Psoas muscle (tissue), 8 donors: ENCODE results near the gene DIP2C. TPM values are rescaled to one million over a fixed set of nuclear protein-coding genes. Genes with fewer than 3 reads are reported as not detected.

Source experiments
- ATAC-seq, 4 donors: fragments of 200-7000 bp; cut with Tn5 transposase; one replicate each; pipeline ENCODE4 v1.9.1; 2020; ENCODE audit warnings: moderate library complexity in 3 of 4, mild to moderate bottlenecking in 2 of 4
- DNase-seq, 2 donors: peaks; one replicate each; pipeline ENCODE4 v3.0.0-alpha.2; 2020
- H3K27ac ChIP-seq: fragments of 200-600 bp; one replicate; pipeline ENCODE4 v1.8.0; 2022
- H3K27me3 ChIP-seq, 3 donors: fragments of 200-600 bp in 1 of 3; one replicate each; pipeline versions ENCODE4 v1.6.1 to v1.8.0; 2013 to 2022; ENCODE audit warnings: low read length in 2 of 3, mild to moderate bottlenecking in 2 of 3, moderate library complexity in 1 of 3; ENCODE audit not compliant: insufficient read depth in 3 of 3
- H3K36me3 ChIP-seq, 2 donors: fragments of 200-600 bp in 1 of 2; one replicate each; pipeline versions ENCODE4 v1.6.1 to v1.8.0; 2013 to 2022; ENCODE audit warnings: low read depth in 1 of 2, mild to moderate bottlenecking in 1 of 2, moderate library complexity in 1 of 2; ENCODE audit not compliant: insufficient read depth in 1 of 2
- H3K4me1 ChIP-seq: fragments of 200-600 bp; one replicate; pipeline ENCODE4 v1.8.0; 2022
- H3K4me3 ChIP-seq: fragments of 200-600 bp; one replicate; pipeline ENCODE4 v1.8.0; 2022; ENCODE audit warnings: mild to moderate bottlenecking
- H3K9me3 ChIP-seq: fragments of 200-600 bp; one replicate; pipeline ENCODE4 v1.8.0; 2022
- CTCF ChIP-seq: fragments of 200-600 bp; IDR thresholded peaks from one replicate; pipeline ENCODE4 v1.8.0; 2022; ENCODE audit warnings: antibody characterized with exemption
- WGBS, 3 donors: extraction: QIAGEN DNeasy Blood & Tissue Kit; methylation state at CpG; one replicate each; pipeline versions ENCODE4 v1.1.6 to v1.1.7; 2013; 5-methylcytosine and 5-hydroxymethylcytosine counted together
- intact Hi-C, 2 donors: fragments of 100-400 bp; cut with DNase I; formaldehyde crosslinking; loops; one replicate each; pipeline versions ENCODE4 v1.11.0 to v1.14.2; 2022
- polyA plus RNA-seq, 3 donors: library from polyadenylated mRNA; stranded (reverse); fragments of 200-250 nt; gene quantifications; one replicate each; pipeline ENCODE4 v1.2.3, GENCODE V29; 2013
- total RNA-seq, 4 donors: library from RNA; stranded (reverse); fragmentation: NEBNext Ultra II Directional in 2 of 4; extraction: Animal tissue kit (Norgen Biotek cat#: 25700) in 2 of 4; gene quantifications; one replicate each; pipeline versions ENCODE4 v1.2.1 to v1.2.4, GENCODE V29; 2021 to 2023
- donor health status: healthy with polysubstance abuse.
- donor health status: DM: no; HTN: no; CAD: no; lungs with moderate emphysema.
- donor health status: Bipolar disorder and iron deficiency.
- donor health status: healthy.
- donor health status: DM: yes; HTN: yes; CAD: no.
- donor health status: DM: no; HTN: no; CAD: no.
- donor health status: DM: no; HTN: no; CAD: no.
- donor health status: DM: yes; HTN: yes; CAD: no.

Gene DIP2C
- total and polyA plus RNA-seq, 7 donors = 7.7 to 32.0 (median 25.0) TPM

- Histone ChIP-seq H3K36me3 (no peaks in the 10 kb centered on the region), H3K4me1 (peaks cover 79% of the 10 kb centered on the region), H3K9me3 (no peaks in the 10 kb centered on the region), H3K27me3 (no peaks in the 10 kb centered on the region), H3K4me3 (no peak overlapping the region), H3K27ac (peak overlapping the region; percentile 81)
- 94 to 97% (median 95%) methylated on average over 10 of the region's 10 CpGs for WGBS, 3 donors
- intact Hi-C loops = loop anchor here in 1 of 2 donors (10.0 kb wide), 1 partner anchor 167 kb away; no protein-coding TSS in a partner anchor
- ATAC-seq (no peak), DNase-seq (peak in 1 of 2 donors; percentile 26)
- no peak for TF ChIP-seq CTCF
These were observed 72.0 kb downstream of the DIP2C start for GRCh38 chr10:617471-617870.

- intact Hi-C loops = loop anchor here in 1 of 2 donors (2.0 to 10.0 kb wide), 2 partner anchors 27 to 169 kb away; no protein-coding TSS in a partner anchor
These were observed 73.8 kb downstream of the DIP2C start for GRCh38 chr10:615583-616152.

GRCh38 chr10:614790-615582 is 74.5 kb downstream of the DIP2C start:
- ATAC-seq (peak; percentile 17 to 67 (median 62)), DNase-seq (peak; percentile 65 to 79)
- Histone ChIP-seq H3K27me3 (no peaks in the 10 kb centered on the region), H3K4me1 (peaks cover 72% of the 10 kb centered on the region), H3K27ac (no peak overlapping the region), H3K4me3 (no peak overlapping the region), H3K9me3 (no peaks in the 10 kb centered on the region), H3K36me3 (no peaks in the 10 kb centered on the region)
- no peak for TF ChIP-seq CTCF
- intact Hi-C loops = loop anchor here in 1 of 2 donors (2.0 to 10.0 kb wide), 2 partner anchors 26 to 170 kb away; no protein-coding TSS in a partner anchor
- WGBS, 3 donors = 55 to 69% (median 64%) methylated on average over 23 of the region's 23 CpGs

More at GRCh38 chr10:615583-616152, 73.8 kb downstream of the DIP2C start:
- H3K9me3 ChIP-seq = no peaks in the 10 kb centered on the region
- peaks cover 72% of the 10 kb centered on the region for H3K4me1 ChIP-seq
- H3K27me3 ChIP-seq = no peaks in the 10 kb centered on the region
- no peak for ATAC-seq
- no peak for DNase-seq
- no peak for TF ChIP-seq CTCF
- WGBS, 3 donors = 83 to 89% (median 87%) methylated on average over 13 of the region's 13 CpGs
- no peak overlapping the region for H3K4me3 ChIP-seq
- H3K36me3 ChIP-seq = no peaks in the 10 kb centered on the region
- no peak overlapping the region for H3K27ac ChIP-seq

GRCh38 chr10:614139-614711 is 75.2 kb downstream of the DIP2C start:
- peaks cover 67% of the 10 kb centered on the region for H3K4me1 ChIP-seq

More at GRCh38 chr10:614139-614711, 75.2 kb downstream of the DIP2C start:
- Histone ChIP-seq H3K9me3 (no peaks in the 10 kb centered on the region), H3K4me3 (no peak overlapping the region), H3K27ac (no peak overlapping the region), H3K27me3 (no peaks in the 10 kb centered on the region), H3K36me3 (no peaks in the 10 kb centered on the region)
- intact Hi-C loops = loop anchor here in 1 of 2 donors (2.0 to 10.0 kb wide), 2 partner anchors 25 to 171 kb away; no protein-coding TSS in a partner anchor
- DNase-seq = no peak
- TF ChIP-seq CTCF = no peak
- no peak for ATAC-seq
- 61 to 81% (median 68%) methylated on average over 15 of the region's 15 CpGs for WGBS, 3 donors
